CD14-positive monocyte (primary cell): ENCODE data around the gene CPEB1. TPM values are rescaled to one million over a fixed set of nuclear protein-coding genes. Genes with fewer than 3 reads are reported as not detected.

Experiments
- DNase-seq, 3 donors: peaks; one replicate each; pipeline ENCODE4 v3.0.0-alpha.2; 2011 to 2022
- H2AFZ ChIP-seq: 2 replicates; pipeline ENCODE4 v1.6.0; 2012; ENCODE audit warnings: mild to moderate bottlenecking, low read depth, low read length, inconsistent platforms; ENCODE audit not compliant: insufficient read depth, poor library complexity, severe bottlenecking
- H3K27ac ChIP-seq, 2 donors: 1 replicate in 1 of 2; 2 replicates in 1 of 2; pipeline ENCODE4 v1.5.1; 2012 to 2013; ENCODE audit warnings: low read length in 2 of 2, control low read depth in 1 of 2, inconsistent platforms in 1 of 2, low read depth in 1 of 2, mild to moderate bottlenecking in 1 of 2
- H3K27me3 ChIP-seq, 2 donors: one replicate each; pipeline versions ENCODE4 v1.6.0 to v1.6.1; 2011 to 2013; ENCODE audit warnings: low read length in 2 of 2; ENCODE audit not compliant: control insufficient read depth in 2 of 2, insufficient read depth in 2 of 2
- H3K36me3 ChIP-seq, 2 donors: replicated peaks in 1 of 2; 1 replicate in 1 of 2; 2 replicates in 1 of 2; pipeline versions ENCODE4 v1.5.1 to v1.6.1; 2012 to 2013; ENCODE audit warnings: low read length in 2 of 2, control low read depth in 1 of 2, inconsistent platforms in 1 of 2, mild to moderate bottlenecking in 1 of 2; ENCODE audit not compliant: insufficient read depth in 2 of 2, control insufficient read depth in 1 of 2
- H3K4me1 ChIP-seq, 2 donors: 1 replicate in 1 of 2; 2 replicates in 1 of 2; pipeline versions ENCODE4 v1.5.1 to v1.6.1; 2012 to 2013; ENCODE audit warnings: low read length in 2 of 2, control low read depth in 1 of 2, inconsistent platforms in 1 of 2, mild to moderate bottlenecking in 1 of 2, moderate library complexity in 1 of 2; ENCODE audit not compliant: insufficient read depth in 2 of 2, control insufficient read depth in 1 of 2
- H3K4me2 ChIP-seq: replicated peaks from 2 replicates; pipeline ENCODE3; 2012; ENCODE audit warnings: low read length, moderate library complexity, mild to moderate bottlenecking; ENCODE audit not compliant: poor library complexity, severe bottlenecking; ENCODE audit errors: extremely low read depth
- H3K4me3 ChIP-seq, 3 experiments: fragments of 200-600 bp in 1 of 3; sonication (generic) in 1 of 3; replicated peaks in 1 of 3; 1 replicate in 2 of 3; 2 replicates in 1 of 3; pipeline ENCODE4 v1.5.1; 2011 to 2013; ENCODE audit warnings: low read length in 3 of 3, mild to moderate bottlenecking in 3 of 3, control low read depth in 2 of 3, low read depth in 2 of 3, inconsistent platforms in 1 of 3, moderate library complexity in 1 of 3
- H3K79me2 ChIP-seq: 2 replicates; pipeline ENCODE4 v1.6.0; 2012; ENCODE audit warnings: mild to moderate bottlenecking, control low read depth, inconsistent platforms, low read length, moderate library complexity; ENCODE audit not compliant: insufficient read depth
- H3K9ac ChIP-seq: 2 replicates; pipeline ENCODE4 v1.6.0; 2017; ENCODE audit warnings: low read length, mild to moderate bottlenecking; ENCODE audit not compliant: insufficient read depth, poor library complexity, severe bottlenecking
- H3K9me3 ChIP-seq, 2 donors: replicated peaks in 1 of 2; 1 replicate in 1 of 2; 2 replicates in 1 of 2; pipeline versions ENCODE4 v1.5.1 to v1.6.1; 2012 to 2013; ENCODE audit warnings: low read length in 2 of 2, control low read depth in 1 of 2; ENCODE audit not compliant: control insufficient read depth in 1 of 2, insufficient read depth in 1 of 2
- H4K20me1 ChIP-seq: 2 replicates; pipeline ENCODE4 v1.6.0; 2012; ENCODE audit warnings: mild to moderate bottlenecking, low read length, control low read depth, moderate library complexity; ENCODE audit not compliant: insufficient read depth
- H3K27ac Mint-ChIP-seq, 7 donors: one replicate each; pipeline ENCODE4 v1.8.0; 2020; ENCODE audit warnings: mild to moderate bottlenecking in 7 of 7, mixed read lengths in 7 of 7, moderate library complexity in 6 of 7, inconsistent platforms in 2 of 7
- H3K27me3 Mint-ChIP-seq, 3 donors: one replicate each; pipeline ENCODE4 v1.8.0; 2021 to 2022; ENCODE audit warnings: low read depth in 3 of 3, mild to moderate bottlenecking in 3 of 3, mixed read lengths in 3 of 3, moderate library complexity in 3 of 3, inconsistent platforms in 1 of 3
- H3K36me3 Mint-ChIP-seq, 2 donors: one replicate each; pipeline ENCODE4 v1.8.0; 2020; ENCODE audit warnings: mixed read lengths in 2 of 2, inconsistent platforms in 1 of 2, mild to moderate bottlenecking in 1 of 2
- H3K4me1 Mint-ChIP-seq: one replicate; pipeline ENCODE4 v1.8.0; 2020; ENCODE audit warnings: mild to moderate bottlenecking, mixed read lengths
- H3K4me3 Mint-ChIP-seq, 2 donors: one replicate each; pipeline ENCODE4 v1.8.0; 2020; ENCODE audit warnings: mild to moderate bottlenecking in 2 of 2, mixed read lengths in 2 of 2, moderate library complexity in 1 of 2
- H3K9me3 Mint-ChIP-seq, 7 donors: one replicate each; pipeline ENCODE4 v1.8.0; 2020 to 2022; ENCODE audit warnings: mixed read lengths in 7 of 7, mild to moderate bottlenecking in 6 of 7, moderate library complexity in 6 of 7, inconsistent platforms in 2 of 7
- WGBS: methylation state at CpG from one replicate; pipeline ENCODE4 v1.1.5; 2013; ENCODE audit warnings: missing lambda C conversion rate; ENCODE audit not compliant: insufficient coverage; 5-methylcytosine and 5-hydroxymethylcytosine counted together
- intact Hi-C, 2 donors: fragments of 100-400 bp; cut with micrococcal nuclease; formaldehyde crosslinking; loops; one replicate each; pipeline versions ENCODE4 v1.15.0 to v1.15.1; 2023
- polyA plus RNA-seq, 3 donors: library from polyadenylated mRNA; depleted of rRNA in 1 of 3; unstranded in 2 of 3; stranded (reverse) in 1 of 3; fragments of 300-500 nt in 2 of 3; fragments of >200 nt in 1 of 3; fragmentation: Illumina TruSeq in 2 of 3; gene quantifications; 1 replicate in 2 of 3; 2 replicates in 1 of 3; pipeline ENCODE4 v1.2.3, GENCODE V29; 2012 to 2021
- TF ChIP-seq, protein P1 (sequence below): fragments of 200-600 bp; IDR thresholded peaks from one replicate; pipeline ENCODE4 v1.8.0; 2022; ENCODE audit warnings: antibody characterized with exemption, mild to moderate bottlenecking

Gene CPEB1
- polyA plus RNA-seq, 3 donors, result not detected

DNA sequence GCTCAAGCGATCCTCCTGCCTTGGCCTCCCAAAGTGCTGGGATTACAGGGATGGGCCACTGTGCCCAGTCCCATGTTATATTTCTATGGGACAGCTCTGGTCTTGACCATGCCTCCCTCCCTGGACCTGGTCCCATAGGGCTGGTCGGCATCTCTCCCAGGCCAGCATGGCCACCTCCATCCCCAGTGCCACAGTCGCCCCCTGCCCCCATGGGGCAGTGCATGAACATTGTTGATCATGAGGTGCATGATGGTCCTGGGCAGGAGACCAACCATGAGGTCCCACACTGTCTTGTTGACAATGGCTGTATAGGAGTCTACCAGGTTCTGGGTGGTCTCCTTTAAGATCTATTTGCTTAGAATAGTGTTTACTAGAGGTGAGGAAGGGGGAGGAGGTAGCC lies 113.4 kb downstream of the CPEB1 start:
- H3K36me3 ChIP-seq, result peaks cover 36 to 60% of the 10 kb centered on the region in 2 donors
- no peak overlapping the region for H3K9ac ChIP-seq
- H3K79me2 ChIP-seq, result peaks cover 14% of the 10 kb centered on the region
- no peaks in the 10 kb centered on the region for H3K27me3 ChIP-seq
- Mint-ChIP-seq H3K27ac (peak overlapping the region in 1 of 7 donors; percentile 53), H3K36me3 (peaks cover 51 to 59% of the 10 kb centered on the region in 2 donors), H3K27me3 (peaks cover 0 to 2% (median 2%) of the 10 kb centered on the region in 3 donors), H3K9me3 (peaks cover 0 to 3% (median 0%) of the 10 kb centered on the region in 7 donors), H3K4me1 (peaks cover 13% of the 10 kb centered on the region), H3K4me3 (no peak overlapping the region)
- peaks cover 5 to 8% of the 10 kb centered on the region in 2 donors for H3K4me1 ChIP-seq
- TF ChIP-seq, protein P1, sequence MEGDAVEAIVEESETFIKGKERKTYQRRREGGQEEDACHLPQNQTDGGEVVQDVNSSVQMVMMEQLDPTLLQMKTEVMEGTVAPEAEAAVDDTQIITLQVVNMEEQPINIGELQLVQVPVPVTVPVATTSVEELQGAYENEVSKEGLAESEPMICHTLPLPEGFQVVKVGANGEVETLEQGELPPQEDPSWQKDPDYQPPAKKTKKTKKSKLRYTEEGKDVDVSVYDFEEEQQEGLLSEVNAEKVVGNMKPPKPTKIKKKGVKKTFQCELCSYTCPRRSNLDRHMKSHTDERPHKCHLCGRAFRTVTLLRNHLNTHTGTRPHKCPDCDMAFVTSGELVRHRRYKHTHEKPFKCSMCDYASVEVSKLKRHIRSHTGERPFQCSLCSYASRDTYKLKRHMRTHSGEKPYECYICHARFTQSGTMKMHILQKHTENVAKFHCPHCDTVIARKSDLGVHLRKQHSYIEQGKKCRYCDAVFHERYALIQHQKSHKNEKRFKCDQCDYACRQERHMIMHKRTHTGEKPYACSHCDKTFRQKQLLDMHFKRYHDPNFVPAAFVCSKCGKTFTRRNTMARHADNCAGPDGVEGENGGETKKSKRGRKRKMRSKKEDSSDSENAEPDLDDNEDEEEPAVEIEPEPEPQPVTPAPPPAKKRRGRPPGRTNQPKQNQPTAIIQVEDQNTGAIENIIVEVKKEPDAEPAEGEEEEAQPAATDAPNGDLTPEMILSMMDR, result no peak
- no peak overlapping the region for H2AFZ ChIP-seq
- no peak overlapping the region for H3K4me2 ChIP-seq
- intact Hi-C loops, result loop anchor here (5.0 to 10.0 kb wide), 2 partner anchors 464 to 471 kb away; no protein-coding TSS in a partner anchor
- WGBS, result 100% methylated on average over 3 of the region's 3 CpGs
- no peak overlapping the region for H3K4me3 ChIP-seq
- DNase-seq, result no peak
- no peaks in the 10 kb centered on the region for H3K9me3 ChIP-seq
- no peak overlapping the region for H3K27ac ChIP-seq
- peaks cover 32% of the 10 kb centered on the region for H4K20me1 ChIP-seq

DNA sequence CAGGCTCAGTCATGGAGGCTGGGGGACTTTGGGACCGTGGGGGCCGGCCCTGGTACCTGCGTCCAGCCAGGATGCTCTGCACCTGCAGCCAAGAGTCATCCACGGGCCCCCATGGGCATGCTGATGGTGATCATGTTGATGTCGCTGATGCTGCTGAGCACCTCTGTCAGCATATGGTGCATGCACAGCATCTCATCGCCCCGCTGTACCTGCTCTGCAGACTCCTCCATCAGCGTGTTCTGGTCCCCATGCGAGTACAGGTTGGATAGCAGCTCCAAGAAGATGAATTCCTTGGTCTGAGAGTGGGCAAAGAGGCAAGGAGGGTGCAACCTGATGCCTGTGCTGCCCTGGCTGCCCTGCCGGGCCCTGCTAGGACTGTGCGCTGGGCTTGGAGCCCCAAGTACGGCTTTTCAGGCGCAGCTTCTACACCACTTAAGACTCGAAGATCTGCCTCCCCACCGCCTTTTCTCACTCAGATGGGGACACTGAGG lies 114.1 kb downstream of the CPEB1 start:
- no peak for DNase-seq

More for the DNA sequence above, 114.1 kb downstream of the CPEB1 start:
- H3K27me3 Mint-ChIP-seq, result peaks cover 0 to 2% (median 2%) of the 10 kb centered on the region in 3 donors
- H3K27ac Mint-ChIP-seq, result peak overlapping the region in 1 of 7 donors; percentile 19
- H3K4me1 ChIP-seq, result peaks cover 0 to 3% of the 10 kb centered on the region in 2 donors
- H3K27ac ChIP-seq, result no peak overlapping the region
- H3K4me3 Mint-ChIP-seq, result no peak overlapping the region
- no peak overlapping the region for H3K4me2 ChIP-seq
- peaks cover 24% of the 10 kb centered on the region for H4K20me1 ChIP-seq
- H3K79me2 ChIP-seq, result peaks cover 6% of the 10 kb centered on the region
- peaks cover 0 to 3% (median 0%) of the 10 kb centered on the region in 7 donors for H3K9me3 Mint-ChIP-seq
- intact Hi-C loops, result loop anchor here (5.0 to 10.0 kb wide), 2 partner anchors 464 to 472 kb away; no protein-coding TSS in a partner anchor
- H3K36me3 Mint-ChIP-seq, result peaks cover 48 to 51% of the 10 kb centered on the region in 2 donors
- no peak overlapping the region for H2AFZ ChIP-seq
- no peaks in the 10 kb centered on the region for H3K27me3 ChIP-seq
- TF ChIP-seq, protein P1, result no peak
- no peaks in the 10 kb centered on the region for H3K9me3 ChIP-seq
- no peak overlapping the region for H3K4me3 ChIP-seq
- H3K36me3 ChIP-seq, result peaks cover 28 to 52% of the 10 kb centered on the region in 2 donors
- WGBS, result 98% methylated on average over 10 of the region's 15 CpGs
- peaks cover 11% of the 10 kb centered on the region for H3K4me1 Mint-ChIP-seq
- H3K9ac ChIP-seq, result no peak overlapping the region
